A673 (cell line): ENCODE results near the gene CITED1. TPM values are rescaled to one million over a fixed set of nuclear protein-coding genes. Genes with fewer than 3 reads are reported as not detected.

Experiments
- BruUV-seq: library from RNA; stranded (reverse); fragments of 400-500 nt; replicated peaks from 2 replicates; lab custom pipeline; 2021; lab: Mats Ljungman, UMichigan
- CTCF ChIA-PET: fragments of 300-600 bp; sonication (Branson Sonifier 250); formaldehyde crosslinking; loops from one replicate; lab custom pipeline; 2022; ENCODE audit warnings: antibody characterized with exemption; lab: Charles Lee
- POLR2A ChIA-PET: fragments of 300-600 bp; sonication (Branson Sonifier 250); formaldehyde crosslinking; loops from one replicate; lab custom pipeline; 2022; ENCODE audit warnings: antibody characterized with exemption; ENCODE audit not compliant: low non-redundant PET; lab: Charles Lee
- DNase-seq: peaks from one replicate; pipeline ENCODE4 v3.0.0-alpha.2; 2015; ENCODE audit warnings: low spot score
- H3K27ac ChIP-seq: fragments of 200-600 bp; sonication (generic); 2 replicates; pipeline ENCODE4 v1.5.1; 2016; ENCODE audit warnings: mixed run types, low read depth, mild to moderate bottlenecking, mixed read lengths, antibody characterized with exemption, low read length; ENCODE audit not compliant: poor library complexity, severe bottlenecking
- H3K27me3 ChIP-seq: fragments of 200-600 bp; sonication (generic); replicated peaks from 2 replicates; pipeline ENCODE4 v1.6.1; 2017; ENCODE audit warnings: mixed run types, low read depth, mild to moderate bottlenecking, mixed read lengths, antibody characterized with exemption, low read length; ENCODE audit not compliant: insufficient read depth, poor library complexity
- H3K36me3 ChIP-seq: fragments of 200-600 bp; sonication (generic); 2 replicates; pipeline ENCODE4 v1.6.1; 2016; ENCODE audit warnings: mixed run types, mild to moderate bottlenecking, mixed read lengths, antibody characterized with exemption, low read length; ENCODE audit not compliant: insufficient read depth, poor library complexity, severe bottlenecking
- H3K4me1 ChIP-seq: fragments of 200-600 bp; sonication (generic); 2 replicates; pipeline ENCODE4 v1.6.1; 2017; ENCODE audit warnings: mixed run types, mild to moderate bottlenecking, mixed read lengths, antibody characterized with exemption, low read length; ENCODE audit not compliant: insufficient read depth, poor library complexity, severe bottlenecking
- H3K4me3 ChIP-seq: fragments of 200-600 bp; sonication (generic); 2 replicates; pipeline ENCODE4 v1.5.1; 2016; ENCODE audit warnings: low read depth, mixed run types, mild to moderate bottlenecking, mixed read lengths, low read length; ENCODE audit not compliant: poor library complexity, severe bottlenecking
- H3K9me3 ChIP-seq: fragments of 200-600 bp; sonication (generic); 2 replicates; pipeline ENCODE4 v1.6.1; 2016; ENCODE audit warnings: mixed run types, low read depth, mild to moderate bottlenecking, mixed read lengths, antibody characterized with exemption, low read length; ENCODE audit not compliant: poor library complexity, severe bottlenecking
- EZH2 ChIP-seq: fragments of 200-600 bp; sonication (generic); IDR thresholded peaks from 2 replicates; pipeline ENCODE4 v1.6.1; 2017; ENCODE audit warnings: borderline replicate concordance, low read depth, mild to moderate bottlenecking, mixed read lengths, antibody characterized with exemption, low read length; ENCODE audit not compliant: poor library complexity, severe bottlenecking
- intact Hi-C: fragments of 100-400 bp; cut with micrococcal nuclease; formaldehyde crosslinking; loops from one replicate; pipeline ENCODE4 v1.10.0; 2022; ENCODE audit not compliant: unreplicated experiment
- total RNA-seq: library from RNA; stranded (reverse); gene quantifications from 2 replicates; pipeline ENCODE4 v1.2.3, GENCODE V29; 2021
- TF ChIP-seq, protein P1 (sequence below): fragments of 300-800, 200-600 bp; sonication (generic); conservative IDR thresholded peaks from 2 replicates; pipeline ENCODE4 v1.5.1; 2017; ENCODE audit warnings: low read depth, mild to moderate bottlenecking, antibody characterized with exemption, low read length, moderate library complexity, mixed read lengths

The CITED1 gene
- total RNA-seq, 1 experiment from 2014 or later, result 3.2 TPM

DNA sequence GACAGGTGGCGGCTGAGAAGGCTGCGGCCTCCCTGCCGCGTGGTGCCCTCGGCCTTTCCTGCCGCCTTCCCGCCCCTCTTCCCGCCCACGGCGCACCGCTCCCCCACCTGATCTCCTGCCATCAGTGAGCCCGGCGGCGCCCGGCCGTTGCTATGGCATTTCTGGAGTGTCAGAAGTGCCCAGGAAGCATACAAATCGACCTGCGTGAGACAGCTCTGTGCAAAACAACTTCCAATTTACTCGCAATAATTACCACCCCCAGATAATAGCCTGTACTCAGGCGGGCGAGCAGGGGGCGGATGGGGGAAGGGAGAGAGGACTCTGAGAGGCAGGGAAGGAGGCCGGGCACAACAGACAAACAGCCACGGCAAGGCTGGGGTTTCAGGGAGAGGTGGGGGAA is 50.3 kb downstream of the CITED1 start:
- BruUV-seq, result no TSS peak
- intact Hi-C loops, result no loop called here
- CTCF ChIA-PET, result no interaction called here
- H3K4me1 ChIP-seq, result peaks cover 4% of the 10 kb centered on the region
- H3K27ac ChIP-seq, result no peak overlapping the region
- no peaks in the 10 kb centered on the region for H3K9me3 ChIP-seq
- no peaks in the 10 kb centered on the region for H3K36me3 ChIP-seq
- DNase-seq, result no peak
- H3K4me3 ChIP-seq, result no peak overlapping the region
- TF ChIP-seq, protein P1, sequence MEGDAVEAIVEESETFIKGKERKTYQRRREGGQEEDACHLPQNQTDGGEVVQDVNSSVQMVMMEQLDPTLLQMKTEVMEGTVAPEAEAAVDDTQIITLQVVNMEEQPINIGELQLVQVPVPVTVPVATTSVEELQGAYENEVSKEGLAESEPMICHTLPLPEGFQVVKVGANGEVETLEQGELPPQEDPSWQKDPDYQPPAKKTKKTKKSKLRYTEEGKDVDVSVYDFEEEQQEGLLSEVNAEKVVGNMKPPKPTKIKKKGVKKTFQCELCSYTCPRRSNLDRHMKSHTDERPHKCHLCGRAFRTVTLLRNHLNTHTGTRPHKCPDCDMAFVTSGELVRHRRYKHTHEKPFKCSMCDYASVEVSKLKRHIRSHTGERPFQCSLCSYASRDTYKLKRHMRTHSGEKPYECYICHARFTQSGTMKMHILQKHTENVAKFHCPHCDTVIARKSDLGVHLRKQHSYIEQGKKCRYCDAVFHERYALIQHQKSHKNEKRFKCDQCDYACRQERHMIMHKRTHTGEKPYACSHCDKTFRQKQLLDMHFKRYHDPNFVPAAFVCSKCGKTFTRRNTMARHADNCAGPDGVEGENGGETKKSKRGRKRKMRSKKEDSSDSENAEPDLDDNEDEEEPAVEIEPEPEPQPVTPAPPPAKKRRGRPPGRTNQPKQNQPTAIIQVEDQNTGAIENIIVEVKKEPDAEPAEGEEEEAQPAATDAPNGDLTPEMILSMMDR, result no peak
- no peak for TF ChIP-seq EZH2
- POLR2A ChIA-PET, result no interaction called here
- peaks cover 24% of the 10 kb centered on the region for H3K27me3 ChIP-seq

DNA sequence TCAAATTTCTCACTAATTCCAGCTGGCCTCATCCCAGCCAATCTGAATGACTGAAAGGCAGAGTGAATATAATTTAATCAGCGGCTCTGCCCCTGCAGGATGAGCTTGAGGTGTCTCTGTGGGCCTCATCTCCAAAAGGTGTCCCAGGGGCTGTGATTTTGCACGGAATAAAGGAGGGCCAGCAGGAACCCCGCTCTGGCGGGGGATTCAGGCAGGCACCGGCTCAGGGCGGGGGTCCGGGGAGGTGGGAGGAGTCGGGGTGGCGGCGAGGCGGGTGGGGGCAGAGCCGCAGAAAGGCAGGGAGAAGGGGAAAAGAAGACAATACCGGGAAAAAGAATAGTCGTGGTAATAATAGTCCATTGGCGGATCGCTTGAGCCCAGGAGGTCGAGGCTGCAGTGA is 50.9 kb downstream of the CITED1 start:
- no peak for DNase-seq
- ChIA-PET POLR2A (interaction anchor here (0.7 kb wide), 1 partner anchor 1139 kb away, joined by 4 read pairs; no protein-coding TSS in a partner anchor), CTCF (interaction anchor here (1.1 kb wide), 1 partner anchor 10 kb away, joined by 4 read pairs; no protein-coding TSS in a partner anchor)
- H3K27ac ChIP-seq, result no peak overlapping the region
- no peaks in the 10 kb centered on the region for H3K9me3 ChIP-seq
- H3K4me3 ChIP-seq, result no peak overlapping the region
- H3K4me1 ChIP-seq, result peaks cover 4% of the 10 kb centered on the region
- peaks cover 24% of the 10 kb centered on the region for H3K27me3 ChIP-seq
- H3K36me3 ChIP-seq, result no peaks in the 10 kb centered on the region
- TF ChIP-seq, protein P1, result no peak
- no peak for TF ChIP-seq EZH2
- no TSS peak for BruUV-seq
- intact Hi-C loops, result no loop called here

DNA sequence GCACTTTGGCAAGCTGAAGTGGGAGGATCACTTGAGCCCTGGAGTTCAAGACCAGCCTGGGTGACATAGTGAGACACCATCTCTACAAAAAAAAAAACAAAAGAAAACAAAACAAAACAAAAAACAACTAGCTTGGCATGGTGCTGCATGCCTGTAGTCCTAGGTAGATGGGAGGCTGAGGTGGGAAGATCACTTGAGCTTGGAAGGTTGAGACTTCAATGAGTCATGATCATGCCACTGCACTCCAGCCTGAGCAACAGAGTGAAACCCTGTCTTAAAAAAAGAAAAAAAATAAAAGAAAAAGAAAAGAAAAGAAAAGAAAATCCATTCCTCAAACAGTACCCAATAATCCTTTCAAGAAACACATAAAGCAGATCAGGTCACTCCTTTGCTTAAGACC is 52.0 kb downstream of the CITED1 start:
- H3K36me3 ChIP-seq, result no peaks in the 10 kb centered on the region
- no peak for DNase-seq
- H3K4me1 ChIP-seq, result peaks cover 4% of the 10 kb centered on the region
- H3K27me3 ChIP-seq, result peaks cover 24% of the 10 kb centered on the region
- H3K27ac ChIP-seq, result no peak overlapping the region
- no peak overlapping the region for H3K4me3 ChIP-seq
- POLR2A ChIA-PET, result no interaction called here
- BruUV-seq, result no TSS peak
- TF ChIP-seq, protein P1, result no peak
- TF ChIP-seq EZH2, result no peak
- CTCF ChIA-PET, result interaction anchor here (0.6 kb wide), 1 partner anchor 44 kb away, joined by 5 read pairs; no protein-coding TSS in a partner anchor
- intact Hi-C loops, result no loop called here
- H3K9me3 ChIP-seq, result no peaks in the 10 kb centered on the region

Other genes with a start within 250 kb of the CITED1 start
- 8.4 and 11.5 TPM in 2 replicates for gene RTL5, start 174.0 kb downstream of the CITED1 start, total RNA-seq
- gene PIN4, start 124.2 kb downstream of the CITED1 start, total RNA-seq, result 20.0 and 21.3 TPM in 2 replicates
- 16.1 and 17.0 TPM in 2 replicates for gene ERCC6L, start 66.9 kb downstream of the CITED1 start, total RNA-seq
- gene RPS4X, start 28.7 kb downstream of the CITED1 start, total RNA-seq, result 1,168 and 1,205 TPM in 2 replicates